RKO (cell line): Measurements from ENCODE around the gene PRIM2.
"Not testable (repeated sequence)": the region's sequence is repeated elsewhere in the genome, so short reads cannot be mapped to it uniquely, and the experiment has no call there.

ENCODE experiments used
- DNase-seq: peaks from one replicate; pipeline ENCODE4 v3.0.0-alpha.2; 2016; ENCODE audit warnings: low spot score

PRIM2 gene

DNA sequence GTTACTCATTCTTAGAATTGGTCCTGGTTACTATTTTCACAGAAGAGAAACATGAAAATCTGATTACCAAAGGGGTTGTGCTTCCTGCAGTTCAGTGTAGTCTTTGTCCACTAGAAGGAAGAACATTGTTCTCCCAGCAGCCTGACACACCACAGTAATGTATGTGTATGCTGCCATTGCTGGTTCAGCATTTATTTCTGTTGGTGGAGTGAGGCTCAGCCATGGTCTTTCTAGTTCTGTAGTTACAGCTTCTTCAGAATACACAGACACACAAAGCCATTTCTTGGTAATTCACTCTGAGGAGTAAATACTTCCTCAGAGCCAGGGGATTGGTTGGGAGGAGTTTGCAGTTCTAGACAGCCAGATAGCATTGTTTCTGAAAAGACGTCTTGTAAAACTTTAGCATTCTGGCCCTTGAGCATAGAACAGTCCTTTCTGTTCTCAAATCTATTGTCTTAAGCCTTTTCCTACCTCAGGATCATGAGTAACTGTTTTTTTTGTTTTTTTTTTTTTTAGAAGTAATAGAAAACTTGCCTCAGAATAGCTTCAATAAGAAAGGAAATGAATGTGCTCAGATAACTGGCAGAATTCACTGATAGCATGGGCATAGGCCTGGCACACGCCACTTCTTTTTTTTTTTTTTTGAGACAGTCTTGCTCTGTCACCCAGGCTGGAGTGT lies 128.5 kb downstream of the PRIM2 start:
- not testable (repeated sequence) for DNase-seq

DNA sequence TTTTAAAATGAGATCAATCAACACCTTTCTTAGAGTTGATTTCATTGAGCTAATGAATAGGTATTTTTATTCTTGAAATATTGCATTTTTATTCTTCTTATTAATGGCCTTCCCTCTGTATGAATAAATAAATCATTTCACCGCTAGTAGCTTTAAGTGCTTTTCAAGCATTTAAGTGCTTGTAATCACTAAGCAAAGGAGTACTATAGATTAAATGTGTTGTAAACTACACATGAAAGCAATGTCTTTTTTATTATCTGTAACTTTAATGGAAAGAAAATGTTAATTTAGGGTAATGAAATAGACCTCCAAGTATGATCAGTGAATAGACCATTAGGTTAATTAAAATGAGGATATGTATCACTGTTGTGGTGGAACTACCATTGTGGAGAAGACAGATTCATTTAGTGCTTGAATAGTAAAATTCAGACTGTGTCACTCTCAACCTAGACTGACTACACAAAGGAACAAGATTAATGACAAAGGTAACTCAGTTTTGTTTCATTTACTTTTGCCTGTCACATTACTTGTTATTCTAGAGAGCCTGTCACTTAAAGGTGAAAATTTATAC lies 132.2 kb downstream of the PRIM2 start:
- DNase-seq, result not testable (repeated sequence)

DNA sequence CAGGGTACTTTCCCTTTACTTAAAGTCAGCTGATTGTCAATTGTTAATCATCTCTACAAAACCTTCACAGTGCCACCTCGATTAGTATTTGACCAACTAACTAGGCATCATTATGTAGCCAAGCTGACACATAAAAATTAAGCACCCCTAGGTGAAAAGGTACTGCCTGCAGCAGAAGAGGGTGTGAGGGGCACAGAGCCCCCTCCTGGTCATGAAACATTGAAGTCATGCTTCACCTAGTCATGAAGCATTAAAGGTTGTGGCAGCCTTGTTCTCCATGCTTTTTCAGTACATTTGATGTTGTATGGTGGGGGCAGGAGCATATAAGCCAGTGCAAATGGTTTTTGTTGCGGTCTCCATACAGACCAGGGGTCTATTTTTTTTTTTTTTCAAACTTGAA lies 142.4 kb downstream of the PRIM2 start:
- DNase-seq, result not testable (repeated sequence)

GRCh38 chr6:57461022-57461421 lies 143.6 kb downstream of the PRIM2 start:
- DNase-seq, result not testable (repeated sequence)

DNA sequence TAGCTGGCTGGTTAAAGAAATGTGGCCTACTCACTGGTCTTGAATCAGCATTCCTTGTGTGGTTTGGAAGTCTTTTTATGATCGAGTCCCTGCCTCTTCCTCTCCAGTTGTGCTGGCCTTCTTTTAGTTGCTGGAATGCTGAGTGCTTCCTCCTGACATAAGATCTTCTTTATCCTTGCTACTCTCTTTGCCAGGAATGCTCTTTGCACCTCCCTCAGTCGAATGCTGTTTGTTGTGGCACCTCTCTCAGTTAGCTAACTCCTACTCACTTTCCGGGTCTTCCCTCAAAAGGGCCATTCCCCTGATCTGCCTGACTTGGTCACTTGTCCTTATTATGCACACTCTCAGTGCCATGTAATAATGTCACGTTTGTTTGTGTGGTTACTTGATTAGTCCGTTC lies 146.4 kb downstream of the PRIM2 start:
- DNase-seq, result not testable (repeated sequence)

- not testable (repeated sequence) for DNase-seq
Observed at GRCh38 chr6:57465968-57466367, 148.5 kb downstream of the PRIM2 start.

DNA sequence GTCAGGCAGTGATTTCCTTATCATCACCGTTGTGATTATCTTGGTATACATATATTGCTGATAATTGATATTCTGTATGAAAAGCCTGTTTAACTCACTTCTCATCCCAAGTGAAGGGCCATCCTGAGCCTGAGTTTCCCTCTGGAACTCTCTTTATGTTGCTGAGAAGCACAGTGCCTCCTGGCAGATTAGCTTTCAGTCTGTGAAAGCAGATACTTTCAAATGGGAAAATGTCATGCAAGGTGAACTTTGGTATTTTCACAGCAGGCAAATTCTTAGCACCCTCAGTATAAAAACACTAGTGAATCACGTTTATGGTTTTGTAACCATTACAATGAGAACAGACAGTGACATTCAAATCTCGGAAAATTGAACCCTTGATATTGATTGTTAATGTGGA lies 151.6 kb downstream of the PRIM2 start:
- DNase-seq, result no peak

DNA sequence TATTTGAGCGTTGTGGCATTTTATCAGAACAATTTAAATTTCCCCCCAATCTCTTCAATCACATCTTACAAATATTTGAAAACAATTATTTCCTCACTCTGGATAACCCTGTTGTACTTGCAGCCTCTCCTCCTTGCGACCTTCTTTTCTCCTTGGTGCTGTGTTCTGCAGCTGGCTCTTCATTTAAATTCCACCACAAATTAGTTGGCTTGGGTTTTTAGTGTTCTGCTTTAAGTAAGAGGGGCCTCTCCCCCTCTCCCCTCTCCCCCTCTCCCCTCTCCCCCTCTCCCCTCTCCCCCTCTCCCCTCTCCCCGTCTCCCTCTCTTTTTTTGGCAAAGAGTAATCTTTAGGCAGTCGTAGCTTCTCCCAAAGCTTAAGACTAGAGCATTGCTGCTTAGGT lies 152.7 kb downstream of the PRIM2 start:
- not testable (repeated sequence) for DNase-seq

DNA sequence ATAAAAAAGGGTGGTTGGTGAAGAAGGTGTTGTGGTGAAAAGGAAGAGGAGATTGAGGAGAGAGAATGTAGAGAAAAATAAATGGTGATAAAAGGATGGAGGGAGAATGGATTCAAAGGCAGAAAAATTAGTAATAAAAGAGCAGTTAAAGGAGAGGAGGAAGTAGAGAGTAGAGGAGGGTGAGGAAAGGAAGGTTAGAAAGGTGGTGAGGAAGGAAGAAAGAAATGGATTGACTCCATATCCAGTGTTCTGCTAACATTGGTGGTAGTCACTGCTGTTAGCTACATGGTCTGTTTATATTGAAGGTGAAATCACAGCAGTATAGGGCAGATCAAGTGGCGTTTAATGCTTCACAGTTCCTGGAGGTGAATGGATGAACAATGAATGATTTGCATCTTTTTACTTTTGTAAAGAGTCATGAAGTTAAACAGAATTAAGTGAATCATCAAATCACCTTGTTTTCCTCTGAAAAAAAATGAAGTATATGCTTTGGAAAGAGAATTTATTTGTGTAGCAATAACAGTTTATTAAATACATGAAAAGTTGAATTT lies 154.0 kb downstream of the PRIM2 start:
- DNase-seq, result not testable (repeated sequence)

GRCh38 chr6:57472861-57473362 lies 155.5 kb downstream of the PRIM2 start:
- DNase-seq, result not testable (repeated sequence)

DNA sequence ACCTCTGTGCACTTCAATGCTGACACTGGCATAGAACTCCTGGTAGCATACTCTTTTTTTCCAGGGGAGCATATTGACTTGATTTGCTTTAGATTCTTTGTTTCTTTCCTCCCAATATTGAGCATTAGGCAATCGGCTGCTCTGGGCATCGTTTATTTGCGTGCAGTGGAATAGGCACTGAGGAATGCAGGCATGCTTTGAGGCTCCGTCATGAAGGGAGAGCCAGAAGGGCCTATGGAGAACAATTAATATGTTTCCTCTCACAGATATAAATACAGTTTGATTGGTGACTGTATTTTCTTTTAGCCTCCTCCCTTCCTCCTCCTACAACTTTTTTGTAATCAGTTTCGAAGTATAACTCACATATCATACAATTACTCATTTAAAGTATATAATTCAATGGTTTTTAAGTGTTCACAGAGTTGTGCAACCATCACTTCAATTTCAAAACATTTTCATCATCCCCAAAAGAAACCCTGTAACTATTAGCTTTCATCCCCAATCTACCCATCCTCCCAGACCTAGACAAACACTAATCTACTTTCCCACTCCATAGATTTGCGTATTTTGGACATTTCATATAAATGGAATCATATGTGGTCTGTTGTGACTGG lies 157.5 kb downstream of the PRIM2 start:
- not testable (repeated sequence) for DNase-seq

DNA sequence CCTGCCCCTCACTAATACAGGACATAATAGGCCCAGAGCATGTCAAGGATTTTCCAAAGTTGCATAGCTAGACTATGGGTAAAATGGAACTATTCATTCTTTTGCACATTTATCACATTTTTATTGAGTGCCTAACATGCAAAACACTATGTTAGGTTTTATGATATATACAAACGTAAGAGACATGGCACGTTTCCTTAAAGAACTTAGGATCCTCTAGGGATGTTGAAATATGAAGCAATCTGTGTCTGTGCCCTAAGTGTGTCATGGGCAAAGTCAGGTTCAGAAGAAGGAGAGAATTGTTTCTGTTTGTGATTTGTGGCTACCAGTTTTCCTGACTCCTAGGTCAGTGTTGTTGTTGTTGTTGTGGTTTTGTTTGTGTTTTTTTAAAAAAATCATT lies 158.2 kb downstream of the PRIM2 start:
- DNase-seq, result not testable (repeated sequence)

- DNase-seq, result not testable (repeated sequence)
Observed at GRCh38 chr6:57480194-57480593, 162.8 kb downstream of the PRIM2 start.

DNA sequence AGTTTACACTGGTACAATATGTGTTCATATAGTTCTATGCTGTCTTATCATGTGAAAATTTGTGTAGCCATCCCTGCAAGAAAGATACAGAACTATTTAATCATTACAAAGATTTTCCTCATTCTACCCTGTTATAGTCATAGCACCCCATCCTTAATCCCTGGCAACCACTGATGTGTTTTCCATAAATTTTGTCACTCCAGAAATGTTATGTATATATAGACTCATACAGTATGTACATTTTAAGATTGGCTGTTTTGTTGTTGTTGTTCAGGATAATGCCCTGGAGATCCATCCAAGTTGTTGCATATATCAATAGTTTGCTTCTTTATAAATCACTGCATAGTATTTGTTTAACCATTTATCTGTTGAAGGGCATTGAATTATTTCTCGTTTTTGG lies 163.7 kb downstream of the PRIM2 start:
- DNase-seq, result not testable (repeated sequence)

- DNase-seq, result not testable (repeated sequence)
Observed at GRCh38 chr6:57482471-57482870, 165.0 kb downstream of the PRIM2 start.

DNA sequence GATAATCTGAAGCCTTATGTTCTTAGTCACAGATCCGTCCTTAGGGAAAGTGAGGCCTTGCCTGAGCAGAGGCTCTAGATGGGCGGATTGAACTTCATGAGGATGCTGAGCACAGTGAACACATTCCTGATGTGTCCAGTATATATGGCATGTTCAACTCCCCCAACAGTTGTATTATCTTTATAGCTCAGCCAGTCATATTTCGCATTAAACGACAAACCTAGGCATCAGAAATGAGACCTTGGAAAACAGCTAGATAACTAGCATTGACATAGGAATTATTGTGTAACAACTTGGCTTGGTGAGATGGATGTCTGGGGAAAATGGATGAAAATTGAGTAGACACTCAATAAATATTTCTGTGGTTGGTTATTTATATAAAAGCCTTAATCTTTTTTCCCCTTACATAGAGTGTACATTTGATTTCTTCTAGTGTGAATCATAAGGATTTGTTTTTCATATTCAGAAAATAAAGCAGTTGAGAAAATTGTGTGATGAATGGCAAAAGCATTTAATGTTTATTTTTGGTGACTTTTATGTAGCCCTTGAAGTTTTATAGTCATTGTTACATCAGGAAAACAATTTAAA lies 169.2 kb downstream of the PRIM2 start:
- not testable (repeated sequence) for DNase-seq

- DNase-seq, result not testable (repeated sequence)
Observed at GRCh38 chr6:57488551-57488950, 171.1 kb downstream of the PRIM2 start.

- not testable (repeated sequence) for DNase-seq
Observed at GRCh38 chr6:57489887-57490286, 172.5 kb downstream of the PRIM2 start.

DNA sequence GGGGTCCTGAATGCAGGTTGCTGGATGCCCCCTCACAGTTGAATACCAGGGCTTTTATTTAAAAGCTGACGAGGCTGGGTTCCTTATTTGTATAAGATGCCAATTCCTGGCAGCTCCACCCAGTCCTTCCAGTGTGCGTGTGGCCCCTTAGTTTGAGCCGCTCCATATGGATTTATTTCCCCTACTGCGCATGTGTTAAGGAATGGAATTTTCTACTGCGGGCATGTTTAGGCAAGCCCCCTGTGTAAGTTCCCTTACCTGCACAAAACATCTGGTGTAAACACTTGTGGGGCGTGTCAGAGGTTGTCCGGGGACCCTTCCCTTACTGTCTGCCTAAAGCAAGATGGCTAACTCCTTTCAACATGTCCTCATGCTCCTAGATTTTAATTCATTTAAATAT lies 174.4 kb downstream of the PRIM2 start:
- not testable (repeated sequence) for DNase-seq

GRCh38 chr6:57496251-57496650 lies 178.8 kb downstream of the PRIM2 start:
- not testable (repeated sequence) for DNase-seq

- DNase-seq, result not testable (repeated sequence)
Observed at GRCh38 chr6:57500368-57501021, 183.1 kb downstream of the PRIM2 start.

DNA sequence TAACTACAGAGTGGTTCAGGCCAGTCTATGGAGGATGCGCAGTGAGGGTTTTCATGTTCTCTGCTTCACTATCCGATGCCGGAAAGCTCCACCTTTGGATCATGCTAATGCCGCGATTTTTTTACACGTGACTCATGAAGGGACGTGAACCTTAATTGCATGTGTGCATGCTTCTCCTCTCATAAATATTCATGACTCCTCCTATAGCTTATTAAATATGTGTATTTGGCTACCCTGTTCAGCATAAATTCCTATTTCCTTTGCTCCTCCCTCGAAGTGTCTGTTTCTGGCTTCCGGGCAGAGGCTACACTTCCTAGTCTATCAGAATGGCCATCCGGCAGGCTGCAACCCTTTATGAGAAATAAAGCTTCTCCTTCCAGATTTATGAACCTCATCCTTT lies 185.0 kb downstream of the PRIM2 start:
- DNase-seq, result not testable (repeated sequence)
